AG09309 (cell line): ENCODE results near the gene FMNL2.
"Not testable (repeated sequence)": the region's sequence is repeated elsewhere in the genome, so short reads cannot be mapped to it uniquely, and the experiment has no call there.

ENCODE experiments used
- DNase-seq: peaks from one replicate; pipeline ENCODE4 v3.0.0-alpha.2; 2010; ENCODE audit warnings: low read depth
- H3K4me3 ChIP-seq: 2 replicates; pipeline ENCODE4 v1.5.1; 2011; ENCODE audit warnings: mild to moderate bottlenecking, low read depth, low read length, moderate library complexity; ENCODE audit not compliant: control insufficient read depth
- TF ChIP-seq, protein P1 (sequence below): IDR thresholded peaks from 2 replicates; pipeline ENCODE4 v1.5.1; 2011; ENCODE audit warnings: mild to moderate bottlenecking, low read depth, low read length, inconsistent platforms; ENCODE audit not compliant: insufficient read depth, control insufficient read depth; ENCODE audit errors: missing control alignments

Gene FMNL2

DNA sequence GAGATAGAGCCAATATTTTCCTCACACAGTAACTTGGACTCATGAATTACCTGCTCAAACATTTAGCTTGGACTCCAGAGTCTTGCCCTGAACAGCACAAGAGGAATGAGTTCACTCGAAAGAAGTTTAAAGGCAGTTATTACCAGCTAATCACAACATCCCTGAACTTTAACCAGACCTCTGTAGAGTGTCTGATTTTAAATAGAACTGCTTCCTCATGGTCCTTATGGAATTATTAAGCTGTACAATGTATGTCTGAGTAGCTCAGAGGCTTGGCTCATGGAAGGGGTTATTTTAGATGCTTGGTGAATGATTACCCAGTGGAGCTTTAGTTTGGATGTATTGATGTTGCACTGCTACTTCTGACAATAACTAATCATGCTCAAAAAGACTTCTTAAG, 183.1 kb downstream of the FMNL2 start:
- no peak for DNase-seq
- TF ChIP-seq, protein P1, sequence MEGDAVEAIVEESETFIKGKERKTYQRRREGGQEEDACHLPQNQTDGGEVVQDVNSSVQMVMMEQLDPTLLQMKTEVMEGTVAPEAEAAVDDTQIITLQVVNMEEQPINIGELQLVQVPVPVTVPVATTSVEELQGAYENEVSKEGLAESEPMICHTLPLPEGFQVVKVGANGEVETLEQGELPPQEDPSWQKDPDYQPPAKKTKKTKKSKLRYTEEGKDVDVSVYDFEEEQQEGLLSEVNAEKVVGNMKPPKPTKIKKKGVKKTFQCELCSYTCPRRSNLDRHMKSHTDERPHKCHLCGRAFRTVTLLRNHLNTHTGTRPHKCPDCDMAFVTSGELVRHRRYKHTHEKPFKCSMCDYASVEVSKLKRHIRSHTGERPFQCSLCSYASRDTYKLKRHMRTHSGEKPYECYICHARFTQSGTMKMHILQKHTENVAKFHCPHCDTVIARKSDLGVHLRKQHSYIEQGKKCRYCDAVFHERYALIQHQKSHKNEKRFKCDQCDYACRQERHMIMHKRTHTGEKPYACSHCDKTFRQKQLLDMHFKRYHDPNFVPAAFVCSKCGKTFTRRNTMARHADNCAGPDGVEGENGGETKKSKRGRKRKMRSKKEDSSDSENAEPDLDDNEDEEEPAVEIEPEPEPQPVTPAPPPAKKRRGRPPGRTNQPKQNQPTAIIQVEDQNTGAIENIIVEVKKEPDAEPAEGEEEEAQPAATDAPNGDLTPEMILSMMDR: no peak
- no peak overlapping the region for H3K4me3 ChIP-seq

GRCh38 chr2:152518641-152519580, 183.9 kb downstream of the FMNL2 start:
- TF ChIP-seq, protein P1: no peak
- DNase-seq: no peak
- H3K4me3 ChIP-seq: no peak overlapping the region

- TF ChIP-seq, protein P1: no peak
- no peak for DNase-seq
- no peak overlapping the region for H3K4me3 ChIP-seq
Observed at GRCh38 chr2:152519581-152519952, 184.6 kb downstream of the FMNL2 start.

DNA sequence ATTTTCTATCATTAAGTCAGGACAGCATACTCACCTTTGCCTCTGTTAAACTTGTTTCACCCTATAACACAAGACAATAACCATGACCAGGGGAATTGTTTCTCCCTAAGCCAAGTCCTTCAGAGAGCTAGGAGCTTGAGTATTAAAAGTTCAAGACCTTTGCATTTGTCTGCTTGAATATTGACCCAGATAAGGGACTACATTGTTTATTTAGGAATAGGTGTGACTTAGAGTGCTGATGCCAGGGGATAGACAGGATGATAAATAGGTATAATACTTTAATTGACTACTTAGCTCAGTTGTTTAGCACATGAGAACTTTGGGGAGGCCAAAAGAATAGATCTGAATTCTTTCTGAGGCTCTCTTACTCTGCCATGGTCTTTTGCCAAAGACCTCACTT, 185.8 kb downstream of the FMNL2 start:
- H3K4me3 ChIP-seq: no peak overlapping the region
- no peak for DNase-seq
- TF ChIP-seq, protein P1: no peak

DNA sequence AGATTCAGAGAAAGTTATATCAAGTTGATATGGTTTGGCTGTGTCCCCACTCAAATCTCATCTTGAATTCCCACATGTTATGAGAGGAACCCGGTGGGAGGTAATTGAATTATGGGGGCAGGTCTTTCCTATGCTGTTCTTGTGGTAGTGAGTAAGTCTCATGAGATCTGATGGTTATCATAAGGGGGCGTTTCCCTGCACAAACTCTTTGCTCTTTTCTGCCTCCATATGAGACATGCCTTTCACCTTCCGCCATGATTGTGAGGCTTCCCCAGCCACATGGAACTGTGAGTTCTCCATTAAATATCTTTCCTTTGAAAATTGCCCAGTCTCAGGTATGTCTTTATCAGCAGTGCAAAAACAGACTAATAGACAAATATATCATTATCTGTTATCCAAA, 187.5 kb downstream of the FMNL2 start:
- not testable (repeated sequence) for H3K4me3 ChIP-seq, DNase-seq

DNA sequence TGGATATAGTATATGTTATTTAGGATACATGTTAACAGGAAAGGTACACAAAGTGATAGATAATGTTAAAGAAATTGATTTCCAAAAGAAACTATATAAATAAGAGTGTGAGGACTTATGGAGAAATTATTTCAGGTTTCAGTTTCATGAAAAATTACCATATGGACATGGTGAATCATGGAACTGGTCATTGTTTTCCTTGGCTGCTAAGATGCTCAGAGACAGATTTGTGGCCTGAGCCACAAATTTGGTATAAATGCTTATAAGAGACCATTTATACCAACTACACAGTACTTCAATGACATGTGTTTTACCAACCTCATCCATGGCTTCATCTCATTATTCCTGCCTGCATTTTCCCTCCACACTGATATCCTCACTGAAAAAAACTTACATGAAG, 188.1 kb downstream of the FMNL2 start:
- H3K4me3 ChIP-seq: no peak overlapping the region
- TF ChIP-seq, protein P1: no peak
- no peak for DNase-seq

GRCh38 chr2:152525277-152525838, 190.4 kb downstream of the FMNL2 start:
- TF ChIP-seq, protein P1: no peak
- H3K4me3 ChIP-seq: no peak overlapping the region
- DNase-seq: peak; percentile 32
